Neuronal stem cell (in vitro differentiated cells): ENCODE measurements around the gene ABCA10.
A peak's percentile ranks its signal among the peaks of the same experiment; 100 is the strongest.

Source experiments
- DNase-seq: peaks from one replicate; pipeline ENCODE4 v3.0.0-alpha.2; 2013; ENCODE audit warnings: low spot score
- H2AFZ ChIP-seq: one replicate; pipeline ENCODE4 v1.6.1; 2013; ENCODE audit warnings: mild to moderate bottlenecking, low read length, inconsistent platforms
- H2AK5ac ChIP-seq: 2 replicates; pipeline ENCODE4 v1.6.1; 2013; ENCODE audit warnings: low read depth, mild to moderate bottlenecking, inconsistent platforms, low read length, moderate library complexity, mixed read lengths
- H2BK120ac ChIP-seq: 2 replicates; pipeline ENCODE4 v1.6.1; 2013; ENCODE audit warnings: low read depth, mild to moderate bottlenecking, inconsistent platforms, low read length, moderate library complexity, mixed read lengths
- H2BK12ac ChIP-seq: one replicate; pipeline ENCODE4 v1.6.1; 2013; ENCODE audit warnings: low read length, inconsistent platforms
- H2BK15ac ChIP-seq: 2 replicates; pipeline ENCODE4 v1.6.1; 2013; ENCODE audit warnings: mild to moderate bottlenecking, low read length, inconsistent platforms, mixed read lengths
- H2BK5ac ChIP-seq: one replicate; pipeline ENCODE4 v1.6.1; 2013; ENCODE audit warnings: inconsistent platforms, mild to moderate bottlenecking, low read length, moderate library complexity
- H3K14ac ChIP-seq: one replicate; pipeline ENCODE4 v1.6.1; 2013; ENCODE audit warnings: low read length, inconsistent platforms
- H3K18ac ChIP-seq: 2 replicates; pipeline ENCODE4 v1.6.1; 2013; ENCODE audit warnings: low read length, inconsistent platforms
- H3K23ac ChIP-seq: 2 replicates; pipeline ENCODE4 v1.6.1; 2013; ENCODE audit warnings: low read depth, mild to moderate bottlenecking, mixed read lengths, low read length, inconsistent platforms; ENCODE audit not compliant: poor library complexity
- H3K27ac ChIP-seq: replicated peaks from 3 replicates; pipeline ENCODE4 v1.5.1; 2013; ENCODE audit warnings: low read length, inconsistent platforms
- H3K27me3 ChIP-seq, 3 experiments: 2 replicates each; pipeline ENCODE4 v1.6.1; 2013; ENCODE audit warnings: low read length in 3 of 3, mild to moderate bottlenecking in 2 of 3, inconsistent platforms in 1 of 3, low read depth in 1 of 3, mixed read lengths in 1 of 3, moderate library complexity in 1 of 3; ENCODE audit not compliant: control insufficient read depth in 3 of 3, insufficient read depth in 3 of 3
- H3K36me3 ChIP-seq, 2 donors: replicated peaks in 1 of 2; 2 replicates each; pipeline ENCODE4 v1.6.1; 2013; ENCODE audit warnings: low read length in 2 of 2; ENCODE audit not compliant: control insufficient read depth in 2 of 2, insufficient read depth in 2 of 2
- H3K4ac ChIP-seq: 2 replicates; pipeline ENCODE4 v1.6.1; 2013; ENCODE audit warnings: inconsistent platforms, mild to moderate bottlenecking, low read length, moderate library complexity
- H3K4me1 ChIP-seq, 2 donors: 1 replicate in 1 of 2; 2 replicates in 1 of 2; pipeline ENCODE4 v1.6.1; 2013; ENCODE audit warnings: low read length in 2 of 2, low read depth in 1 of 2; ENCODE audit not compliant: control insufficient read depth in 2 of 2, insufficient read depth in 1 of 2
- H3K4me2 ChIP-seq: one replicate; pipeline ENCODE4 v1.6.1; 2013; ENCODE audit warnings: mild to moderate bottlenecking, low read length, inconsistent platforms; ENCODE audit not compliant: insufficient read depth, poor library complexity, severe bottlenecking
- H3K4me3 ChIP-seq, 2 donors: 2 replicates each; pipeline ENCODE4 v1.5.1; 2013; ENCODE audit warnings: low read length in 2 of 2, mild to moderate bottlenecking in 2 of 2, inconsistent platforms in 1 of 2, moderate library complexity in 1 of 2
- H3K79me1 ChIP-seq: one replicate; pipeline ENCODE4 v1.6.1; 2013; ENCODE audit warnings: low read depth, mild to moderate bottlenecking, inconsistent platforms, low read length, moderate library complexity
- H3K9ac ChIP-seq: one replicate; pipeline ENCODE4 v1.6.1; 2013; ENCODE audit warnings: mild to moderate bottlenecking, low read depth, low read length, inconsistent platforms; ENCODE audit not compliant: poor library complexity
- H3K9me3 ChIP-seq, 2 donors: replicated peaks in 1 of 2; 2 replicates each; pipeline versions ENCODE3 to v1.6.1; 2013; ENCODE audit warnings: low read length in 2 of 2, mild to moderate bottlenecking in 2 of 2, inconsistent platforms in 1 of 2, low read depth in 1 of 2, mixed read lengths in 1 of 2, moderate library complexity in 1 of 2; ENCODE audit not compliant: control insufficient read depth in 2 of 2, insufficient read depth in 1 of 2
- H4K8ac ChIP-seq: one replicate; pipeline ENCODE4 v1.6.1; 2013; ENCODE audit warnings: low read depth, mild to moderate bottlenecking, inconsistent platforms, low read length, moderate library complexity
- H4K91ac ChIP-seq: one replicate; pipeline ENCODE4 v1.6.1; 2013; ENCODE audit warnings: low read length, low read depth, mild to moderate bottlenecking, inconsistent platforms; ENCODE audit not compliant: poor library complexity
- WGBS, 2 donors: extraction: QIAGEN DNeasy Blood & Tissue Kit; methylation state at CpG; one replicate each; pipeline ENCODE4 v1.1.7; 2013; ENCODE audit warnings: missing lambda C conversion rate in 2 of 2, mixed read lengths in 1 of 2; ENCODE audit not compliant: insufficient read length in 2 of 2, insufficient replicate concordance in 1 of 2; ENCODE audit errors: extremely low coverage in 2 of 2; 5-methylcytosine and 5-hydroxymethylcytosine counted together

The ABCA10 gene

GRCh38 chr17:69141431-69142174 lies 87.0 kb downstream of the ABCA10 start, which contains the start of gene ABCA6:
Gene ABCA6, minus strand, starts transcription at chr17:69141895. Its CDS starts 1,192 bp downstream, at chr17:69140703.
- no peaks in the 10 kb centered on the region for H3K9me3 ChIP-seq
- no peak for DNase-seq
- H3K79me1 ChIP-seq, result no peaks in the 10 kb centered on the region
- no peak within 1 kb of the TSS for H2BK5ac ChIP-seq
- H4K91ac ChIP-seq, result no peak within 1 kb of the TSS
- H3K9ac ChIP-seq, result no peak within 1 kb of the TSS
- H3K4me1 ChIP-seq, result no peaks in the 10 kb centered on the region
- peak within 1 kb of the TSS; percentile 80 for H2AFZ ChIP-seq
- H3K4ac ChIP-seq, result no peak within 1 kb of the TSS
- H3K14ac ChIP-seq, result no peak within 1 kb of the TSS
- no peak within 1 kb of the TSS for H3K4me2 ChIP-seq
- no peak within 1 kb of the TSS for H4K8ac ChIP-seq
- no peak within 1 kb of the TSS for H3K23ac ChIP-seq
- no peak within 1 kb of the TSS for H3K18ac ChIP-seq
- no peaks in the 10 kb centered on the region for H3K27me3 ChIP-seq
- H2BK15ac ChIP-seq, result no peak within 1 kb of the TSS
- H3K36me3 ChIP-seq, result no peaks in the 10 kb centered on the region
- H2BK12ac ChIP-seq, result no peak within 1 kb of the TSS
- no peak within 1 kb of the TSS for H2BK120ac ChIP-seq
- H2AK5ac ChIP-seq, result no peak within 1 kb of the TSS
- no peak within 1 kb of the TSS for H3K27ac ChIP-seq
- no peak within 1 kb of the TSS for H3K4me3 ChIP-seq
- WGBS, 2 donors, result 100% methylated on average over 1 of the region's 4 CpGs; no CpG with 5 or more reads in 1 of the 2 donors

GRCh38 chr17:69134112-69134511 lies 94.5 kb downstream of the ABCA10 start:
- Histone ChIP-seq H3K4me1 (no peaks in the 10 kb centered on the region), H3K4ac (no peak overlapping the region), H2AK5ac (no peak overlapping the region), H3K23ac (no peak overlapping the region), H3K36me3 (no peaks in the 10 kb centered on the region), H4K8ac (no peak overlapping the region), H3K14ac (no peak overlapping the region), H2AFZ (no peak overlapping the region), H4K91ac (no peak overlapping the region), H3K79me1 (no peaks in the 10 kb centered on the region), H2BK15ac (no peak overlapping the region), H3K4me3 (no peak overlapping the region), H3K18ac (no peak overlapping the region), H2BK120ac (no peak overlapping the region), H3K9ac (no peak overlapping the region), H3K27me3 (no peaks in the 10 kb centered on the region), H2BK12ac (no peak overlapping the region), H3K4me2 (no peak overlapping the region), H3K9me3 (no peaks in the 10 kb centered on the region), H2BK5ac (no peak overlapping the region), H3K27ac (no peak overlapping the region)
- WGBS, 2 donors, result no CpG with 5 or more reads among the region's 3 CpGs
- no peak for DNase-seq

DNA sequence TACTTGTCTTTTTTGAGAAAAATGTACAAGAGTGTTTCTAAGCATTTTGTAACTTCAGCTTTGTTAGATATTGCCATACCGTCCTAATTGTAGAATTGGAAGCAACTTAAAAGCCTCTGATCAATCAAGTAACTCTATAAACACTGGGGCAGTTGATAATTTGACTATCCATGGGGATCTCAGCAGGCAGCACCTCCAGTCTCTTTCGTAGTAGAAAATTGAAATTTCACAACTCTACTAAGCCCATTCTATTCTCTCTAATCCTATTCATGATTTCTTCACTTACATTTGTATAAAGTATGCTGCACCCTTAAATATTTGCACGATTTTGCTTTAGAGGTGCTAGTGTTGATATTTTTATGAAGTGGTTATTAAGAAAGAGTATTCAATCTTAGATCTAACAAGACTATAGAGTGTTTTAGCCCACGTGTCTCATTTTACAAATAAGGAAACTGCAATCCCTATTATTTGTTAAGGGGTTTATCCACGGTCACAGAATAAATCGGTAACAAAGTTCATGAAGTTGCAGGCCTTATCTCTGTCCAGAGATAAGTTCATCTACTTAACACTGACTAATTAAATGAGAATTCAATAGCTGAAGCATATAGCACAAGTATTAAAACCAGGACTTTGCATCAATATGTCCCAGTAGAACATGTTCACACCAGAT lies 97.9 kb downstream of the ABCA10 start:
- H3K79me1 ChIP-seq, result no peaks in the 10 kb centered on the region
- H3K27ac ChIP-seq, result no peak overlapping the region
- no peaks in the 10 kb centered on the region for H3K9me3 ChIP-seq

GRCh38 chr17:69123626-69124025 lies 105.0 kb downstream of the ABCA10 start:
- H3K27me3 ChIP-seq, result no peaks in the 10 kb centered on the region
- no peak overlapping the region for H3K23ac ChIP-seq
- H3K18ac ChIP-seq, result no peak overlapping the region
- H3K4me3 ChIP-seq, result no peak overlapping the region
- no peak overlapping the region for H2BK15ac ChIP-seq
- no peak overlapping the region for H3K14ac ChIP-seq
- H3K79me1 ChIP-seq, result no peaks in the 10 kb centered on the region
- H2BK12ac ChIP-seq, result no peak overlapping the region
- no peaks in the 10 kb centered on the region for H3K36me3 ChIP-seq
- no peak overlapping the region for H4K8ac ChIP-seq
- H3K4me1 ChIP-seq, result no peaks in the 10 kb centered on the region
- no peak overlapping the region for H2AFZ ChIP-seq
- no peak overlapping the region for H2BK5ac ChIP-seq
- WGBS, 2 donors, result no CpG with 5 or more reads among the region's 1 CpG
- no peak overlapping the region for H3K4ac ChIP-seq
- no peak for DNase-seq
- H3K9ac ChIP-seq, result no peak overlapping the region
- H3K27ac ChIP-seq, result no peak overlapping the region
- H2BK120ac ChIP-seq, result no peak overlapping the region
- H3K9me3 ChIP-seq, result no peaks in the 10 kb centered on the region
- H3K4me2 ChIP-seq, result no peak overlapping the region
- no peak overlapping the region for H2AK5ac ChIP-seq
- H4K91ac ChIP-seq, result no peak overlapping the region

More for the DNA sequence above, 97.9 kb downstream of the ABCA10 start:
- H3K18ac ChIP-seq, result no peak overlapping the region
- H3K4me2 ChIP-seq, result no peak overlapping the region
- no peak overlapping the region for H2AK5ac ChIP-seq
- H3K14ac ChIP-seq, result no peak overlapping the region
- no peak overlapping the region for H3K4me3 ChIP-seq
- no peak overlapping the region for H2AFZ ChIP-seq
- H3K4ac ChIP-seq, result no peak overlapping the region
- H2BK15ac ChIP-seq, result no peak overlapping the region
- H3K36me3 ChIP-seq, result no peaks in the 10 kb centered on the region
- H3K27me3 ChIP-seq, result no peaks in the 10 kb centered on the region
- H2BK120ac ChIP-seq, result no peak overlapping the region
- no CpG with 5 or more reads among the region's 6 CpGs for WGBS, 2 donors
- H3K4me1 ChIP-seq, result no peaks in the 10 kb centered on the region
- H4K91ac ChIP-seq, result no peak overlapping the region
- H2BK5ac ChIP-seq, result no peak overlapping the region
- H3K23ac ChIP-seq, result no peak overlapping the region
- no peak overlapping the region for H3K9ac ChIP-seq
- no peak overlapping the region for H4K8ac ChIP-seq
- no peak overlapping the region for H2BK12ac ChIP-seq
- DNase-seq, result no peak
